Gastroesophageal sphincter (tissue), 3 donors: ENCODE data around the gene ILF3.

Experiments used
- CTCF ChIP-seq, 4 experiments: fragments of 200-600 bp in 2 of 4; fragments of 450-650 bp in 2 of 4; sonication (generic) in 1 of 4; IDR thresholded peaks; one replicate each; pipeline ENCODE4 v1.5.1; 2017 to 2019; ENCODE audit warnings: antibody characterized with exemption in 4 of 4, mild to moderate bottlenecking in 2 of 4, moderate library complexity in 2 of 4
- EP300 ChIP-seq: sonication (generic); formaldehyde crosslinking; IDR thresholded peaks from one replicate; pipeline ENCODE4 v1.6.1; 2017; ENCODE audit warnings: antibody characterized with exemption, mild to moderate bottlenecking
- POLR2AphosphoS5 ChIP-seq: sonication (generic); formaldehyde crosslinking; IDR thresholded peaks from one replicate; pipeline ENCODE4 v1.6.1; 2017; ENCODE audit warnings: antibody characterized with exemption

- TF ChIP-seq CTCF (IDR thresholded peaks at IDR 0.05): no peak
- TF ChIP-seq EP300: no peak
- TF ChIP-seq POLR2AphosphoS5: no peak
Measured at GRCh38 chr19:10727685-10728201, 73.6 kb downstream of the ILF3 start.
